SU-DHL-6 (cell line): ENCODE measurements around the gene RARS2.

Experiments
- CTCF ChIP-seq: fragments of 200-600 bp; sonication (generic); IDR thresholded peaks from one replicate; pipeline ENCODE4 v1.5.1; 2017; ENCODE audit warnings: antibody characterized with exemption, mild to moderate bottlenecking, low read length, moderate library complexity; ENCODE audit not compliant: insufficient read depth, poor library complexity, severe bottlenecking
- EZH2phosphoT487 ChIP-seq: fragments of 200-600 bp; sonication (generic), shearing (Covaris generic); conservative IDR thresholded peaks from 2 replicates; pipeline ENCODE4 v1.6.1; 2018; ENCODE audit warnings: mild to moderate bottlenecking, antibody characterized with exemption, low read length, moderate library complexity, mixed read lengths

GRCh38 chr6:87543696-87544473, 45.9 kb downstream of the RARS2 start:
- TF ChIP-seq CTCF (no peak), EZH2phosphoT487 (no peak)
